Smooth muscle cell (in vitro differentiated cells): ENCODE data around the gene RHOT1. TPM values are rescaled to one million over a fixed set of nuclear protein-coding genes. Genes with fewer than 3 reads are reported as not detected.

ENCODE experiments used
- DNase-seq: peaks from one replicate; lab custom pipeline; 2025; ENCODE audit not compliant: unreplicated experiment; lab: John Stamatoyannopoulos, UW
- H2AFZ ChIP-seq: fragments of 200-600 bp; sonication (generic); 2 replicates; pipeline ENCODE4 v1.6.0; 2016; ENCODE audit warnings: antibody characterized with exemption, low read depth, mild to moderate bottlenecking
- H3F3A ChIP-seq: fragments of 200-600 bp; sonication (generic); 2 replicates; pipeline ENCODE4 v1.6.0; 2017; ENCODE audit warnings: antibody characterized with exemption, low read depth
- H3K27ac ChIP-seq: fragments of 200-600 bp; sonication (generic); 2 replicates; pipeline ENCODE4 v1.5.1; 2016; ENCODE audit warnings: low read depth, mild to moderate bottlenecking
- H3K27me3 ChIP-seq: fragments of 200-600 bp; sonication (generic); 2 replicates; pipeline ENCODE4 v1.6.1; 2016; ENCODE audit warnings: low read depth, mild to moderate bottlenecking
- H3K36me3 ChIP-seq: fragments of 200-600 bp; sonication (generic); 2 replicates; pipeline ENCODE4 v1.5.1; 2016; ENCODE audit warnings: low read depth
- H3K4me1 ChIP-seq: fragments of 200-600 bp; sonication (generic); 2 replicates; pipeline ENCODE4 v1.5.1; 2016; ENCODE audit warnings: low read depth
- H3K4me2 ChIP-seq: fragments of 200-600 bp; sonication (generic); 2 replicates; pipeline ENCODE4 v1.6.0; 2016; ENCODE audit warnings: mild to moderate bottlenecking
- H3K4me3 ChIP-seq: fragments of 200-600 bp; sonication (generic); 2 replicates; pipeline ENCODE4 v1.5.1; 2016; ENCODE audit warnings: mild to moderate bottlenecking
- H3K79me2 ChIP-seq: fragments of 200-600 bp; sonication (generic); 2 replicates; pipeline ENCODE4 v1.6.0; 2016; ENCODE audit warnings: low read depth, mild to moderate bottlenecking
- H3K9ac ChIP-seq: fragments of 200-600 bp; sonication (generic); 2 replicates; pipeline ENCODE4 v1.6.0; 2016; ENCODE audit warnings: low read depth
- H3K9me3 ChIP-seq: fragments of 200-600 bp; sonication (generic); replicated peaks from 2 replicates; pipeline ENCODE4 v1.5.1; 2016; ENCODE audit warnings: low read depth
- H4K20me1 ChIP-seq: fragments of 200-600 bp; sonication (generic); 2 replicates; pipeline ENCODE4 v1.6.0; 2016; ENCODE audit warnings: low read depth
- WGBS: methylation state at CpG from one replicate; pipeline ENCODE4 v1.1.7; 2016; ENCODE audit warnings: low lambda C conversion rate; 5-methylcytosine and 5-hydroxymethylcytosine counted together
- polyA plus RNA-seq: library from polyadenylated mRNA; unstranded; fragments of >200 nt; fragmentation: Nextera tagmentation; extraction: Ambion mirVana; gene quantifications from 2 replicates; pipeline ENCODE4 v1.2.1, GENCODE V29; 2016
- total RNA-seq: library from RNA; depleted of rRNA; stranded (reverse); fragments of >200 nt; gene quantifications from 2 replicates; pipeline ENCODE4 v1.2.3, GENCODE V29; 2014
- TF ChIP-seq, protein P1 (sequence below): fragments of 200-600 bp; sonication (generic); IDR thresholded peaks from 2 replicates; pipeline ENCODE4 v1.5.1; 2017; ENCODE audit warnings: borderline replicate concordance, mild to moderate bottlenecking, antibody characterized with exemption; ENCODE audit not compliant: insufficient read depth, poor library complexity, severe bottlenecking

RHOT1 gene
- total and polyA plus RNA-seq, 2 experiments from 2014 or later = 23.6 to 28.7 TPM

DNA sequence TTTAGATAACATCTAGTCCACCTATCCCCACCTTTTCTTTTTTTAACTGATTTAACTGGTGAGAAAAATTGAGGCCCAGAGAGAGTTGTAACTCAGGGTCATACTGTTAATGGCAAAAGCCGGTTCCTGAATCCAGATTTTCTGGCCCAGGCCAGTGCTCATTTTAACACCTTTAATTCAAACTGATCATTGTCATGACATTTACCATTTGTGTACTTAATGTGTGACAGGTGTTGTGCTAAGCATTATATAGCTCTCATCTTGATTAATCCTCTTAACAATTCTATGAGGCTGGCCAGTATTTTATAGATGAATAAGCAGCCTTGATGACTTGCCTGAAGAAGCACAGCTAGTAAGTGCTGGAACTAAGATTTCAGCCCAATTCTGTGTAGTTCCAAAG, 14.4 kb downstream of the RHOT1 start:
- no peaks in the 10 kb centered on the region for H3K9me3 ChIP-seq
- H4K20me1 ChIP-seq = peaks cover 66% of the 10 kb centered on the region
- H3K4me1 ChIP-seq = no peaks in the 10 kb centered on the region
- H3K27me3 ChIP-seq = no peaks in the 10 kb centered on the region
- peaks cover 6% of the 10 kb centered on the region for H3F3A ChIP-seq
- no peak overlapping the region for H3K4me3 ChIP-seq
- no peak overlapping the region for H3K9ac ChIP-seq
- H3K27ac ChIP-seq = no peak overlapping the region
- no peak overlapping the region for H3K4me2 ChIP-seq
- WGBS = 85% methylated on average over 1 of the region's 1 CpG
- TF ChIP-seq, protein P1, sequence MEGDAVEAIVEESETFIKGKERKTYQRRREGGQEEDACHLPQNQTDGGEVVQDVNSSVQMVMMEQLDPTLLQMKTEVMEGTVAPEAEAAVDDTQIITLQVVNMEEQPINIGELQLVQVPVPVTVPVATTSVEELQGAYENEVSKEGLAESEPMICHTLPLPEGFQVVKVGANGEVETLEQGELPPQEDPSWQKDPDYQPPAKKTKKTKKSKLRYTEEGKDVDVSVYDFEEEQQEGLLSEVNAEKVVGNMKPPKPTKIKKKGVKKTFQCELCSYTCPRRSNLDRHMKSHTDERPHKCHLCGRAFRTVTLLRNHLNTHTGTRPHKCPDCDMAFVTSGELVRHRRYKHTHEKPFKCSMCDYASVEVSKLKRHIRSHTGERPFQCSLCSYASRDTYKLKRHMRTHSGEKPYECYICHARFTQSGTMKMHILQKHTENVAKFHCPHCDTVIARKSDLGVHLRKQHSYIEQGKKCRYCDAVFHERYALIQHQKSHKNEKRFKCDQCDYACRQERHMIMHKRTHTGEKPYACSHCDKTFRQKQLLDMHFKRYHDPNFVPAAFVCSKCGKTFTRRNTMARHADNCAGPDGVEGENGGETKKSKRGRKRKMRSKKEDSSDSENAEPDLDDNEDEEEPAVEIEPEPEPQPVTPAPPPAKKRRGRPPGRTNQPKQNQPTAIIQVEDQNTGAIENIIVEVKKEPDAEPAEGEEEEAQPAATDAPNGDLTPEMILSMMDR = no peak
- DNase-seq = no peak
- no peak overlapping the region for H2AFZ ChIP-seq
- H3K79me2 ChIP-seq = peaks cover 28% of the 10 kb centered on the region
- no peaks in the 10 kb centered on the region for H3K36me3 ChIP-seq

GRCh38 chr17:32157225-32157624, 14.9 kb downstream of the RHOT1 start:
- Histone ChIP-seq H3K4me3 (no peak overlapping the region), H3K27ac (no peak overlapping the region)

GRCh38 chr17:32158870-32159585, 16.7 kb downstream of the RHOT1 start:
- H3K4me2 ChIP-seq = no peak overlapping the region
- peaks cover 51% of the 10 kb centered on the region for H4K20me1 ChIP-seq
- H3K36me3 ChIP-seq = no peaks in the 10 kb centered on the region
- H3K4me1 ChIP-seq = no peaks in the 10 kb centered on the region
- H3K27ac ChIP-seq = no peak overlapping the region
- no peak overlapping the region for H3K9ac ChIP-seq
- H3F3A ChIP-seq = peaks cover 12% of the 10 kb centered on the region
- no peak for DNase-seq
- 95% methylated on average over 20 of the region's 20 CpGs for WGBS
- no peak overlapping the region for H3K4me3 ChIP-seq
- TF ChIP-seq, protein P1 = no peak
- no peaks in the 10 kb centered on the region for H3K9me3 ChIP-seq
- H2AFZ ChIP-seq = no peak overlapping the region
- H3K27me3 ChIP-seq = no peaks in the 10 kb centered on the region
- H3K79me2 ChIP-seq = peaks cover 18% of the 10 kb centered on the region

More at GRCh38 chr17:32157225-32157624, 14.9 kb downstream of the RHOT1 start:
- no peak overlapping the region for H3K4me2 ChIP-seq
- H3K4me1 ChIP-seq = no peaks in the 10 kb centered on the region
- no peaks in the 10 kb centered on the region for H3K27me3 ChIP-seq
- H3K79me2 ChIP-seq = peaks cover 24% of the 10 kb centered on the region
- WGBS = 93% methylated on average over 4 of the region's 4 CpGs
- no peak for DNase-seq
- peaks cover 63% of the 10 kb centered on the region for H4K20me1 ChIP-seq
- peaks cover 6% of the 10 kb centered on the region for H3F3A ChIP-seq
- no peak overlapping the region for H3K9ac ChIP-seq
- no peak overlapping the region for H2AFZ ChIP-seq
- H3K36me3 ChIP-seq = no peaks in the 10 kb centered on the region
- TF ChIP-seq, protein P1 = no peak
- H3K9me3 ChIP-seq = no peaks in the 10 kb centered on the region
